ENCODE measurements around the gene EMP3.

DNA sequence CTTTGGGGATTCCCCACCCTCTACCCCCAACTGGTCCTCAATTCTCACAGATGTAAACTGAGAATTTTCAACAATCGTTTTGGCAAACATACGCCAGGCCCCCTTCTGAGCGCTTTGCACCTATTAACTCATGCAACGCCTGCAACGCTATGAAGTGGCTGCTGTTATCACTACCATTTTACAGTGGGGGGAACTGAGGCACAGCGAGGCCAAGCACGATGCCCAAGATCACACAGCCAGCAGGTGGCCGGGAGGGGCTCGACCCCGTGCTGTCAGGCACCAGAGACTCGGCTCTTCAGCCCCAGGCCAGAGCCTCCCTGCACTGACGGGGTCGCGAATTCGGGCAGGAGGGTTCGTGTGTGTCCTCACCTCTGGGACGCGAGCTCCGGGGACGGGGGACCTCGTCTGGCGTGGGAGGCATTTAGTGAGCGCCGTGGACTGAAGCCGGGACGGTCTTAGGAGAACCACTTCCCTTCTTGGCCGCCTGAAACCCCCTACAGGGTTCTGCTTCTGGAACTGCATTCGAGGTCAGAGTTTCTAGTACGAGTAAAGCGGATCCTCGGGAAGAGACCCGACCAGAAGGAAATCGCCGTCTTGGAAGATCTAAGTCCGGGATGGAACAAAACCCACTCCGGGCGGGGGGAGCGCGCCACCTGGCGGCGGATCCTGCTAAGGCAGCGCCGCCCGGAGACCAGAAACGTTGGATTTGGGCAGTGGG is 34.4 kb upstream of the EMP3 start:
- TF ChIP-seq, protein P1, sequence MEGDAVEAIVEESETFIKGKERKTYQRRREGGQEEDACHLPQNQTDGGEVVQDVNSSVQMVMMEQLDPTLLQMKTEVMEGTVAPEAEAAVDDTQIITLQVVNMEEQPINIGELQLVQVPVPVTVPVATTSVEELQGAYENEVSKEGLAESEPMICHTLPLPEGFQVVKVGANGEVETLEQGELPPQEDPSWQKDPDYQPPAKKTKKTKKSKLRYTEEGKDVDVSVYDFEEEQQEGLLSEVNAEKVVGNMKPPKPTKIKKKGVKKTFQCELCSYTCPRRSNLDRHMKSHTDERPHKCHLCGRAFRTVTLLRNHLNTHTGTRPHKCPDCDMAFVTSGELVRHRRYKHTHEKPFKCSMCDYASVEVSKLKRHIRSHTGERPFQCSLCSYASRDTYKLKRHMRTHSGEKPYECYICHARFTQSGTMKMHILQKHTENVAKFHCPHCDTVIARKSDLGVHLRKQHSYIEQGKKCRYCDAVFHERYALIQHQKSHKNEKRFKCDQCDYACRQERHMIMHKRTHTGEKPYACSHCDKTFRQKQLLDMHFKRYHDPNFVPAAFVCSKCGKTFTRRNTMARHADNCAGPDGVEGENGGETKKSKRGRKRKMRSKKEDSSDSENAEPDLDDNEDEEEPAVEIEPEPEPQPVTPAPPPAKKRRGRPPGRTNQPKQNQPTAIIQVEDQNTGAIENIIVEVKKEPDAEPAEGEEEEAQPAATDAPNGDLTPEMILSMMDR (IDR thresholded peaks at IDR 0.05; ENCODE audit: low read depth, low read length), result peak; percentile 98
- TF ChIP-seq EZH2phosphoT487 (IDR thresholded peaks at IDR 0.05; ENCODE audit: low read depth), result no peak

Data from OCI-LY3 (cell line).